ENCODE results near the gene KCTD8.

DNA sequence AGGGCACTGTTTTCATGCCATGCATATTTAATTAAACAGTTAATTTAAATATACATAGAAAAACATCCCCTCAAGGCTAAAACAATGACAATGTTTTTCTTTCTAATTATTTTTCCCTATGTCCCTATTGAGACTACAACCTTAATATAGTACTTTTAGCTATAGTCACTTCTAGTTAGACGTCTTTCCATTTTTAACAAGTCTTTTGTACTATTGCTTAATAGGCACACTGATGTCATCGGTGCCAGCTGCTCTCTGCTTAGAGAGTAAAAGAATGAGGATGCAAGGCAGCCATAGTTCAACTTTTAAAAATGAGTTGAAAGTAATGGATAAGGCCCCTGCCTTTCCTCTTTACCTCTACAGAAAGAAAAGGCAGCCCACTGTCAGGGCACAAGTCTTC lies 191.1 kb downstream of the KCTD8 start:
- no peak for TF ChIP-seq CTCF (IDR thresholded peaks at IDR 0.05)
- no peak for TF ChIP-seq POLR2A (IDR thresholded peaks at IDR 0.05)

Measured in adrenal gland (tissue), 5 donors.